Body of pancreas (tissue), 4 donors: Measurements from ENCODE around the gene MYO5A.
"Not testable (repeated sequence)": the region's sequence is repeated elsewhere in the genome, so short reads cannot be mapped to it uniquely, and the experiment has no call there.

Experiments used
- CTCF ChIP-seq, 7 experiments: fragments of 450-650 bp in 4 of 7; fragments of 200-600 bp in 3 of 7; sonication (generic) in 3 of 7; IDR thresholded peaks; one replicate each; pipeline ENCODE4 v1.5.1; 2016 to 2019; ENCODE audit warnings: antibody characterized with exemption in 7 of 7
- POLR2A ChIP-seq, 3 donors: fragments of 450-650 bp; IDR thresholded peaks; one replicate each; pipeline ENCODE4 v1.6.1; 2016; ENCODE audit warnings: antibody characterized with exemption in 3 of 3, mild to moderate bottlenecking in 2 of 3

GRCh38 chr15:52551186-52551585 lies 22.5 kb upstream of the MYO5A start:
- not testable (repeated sequence) for TF ChIP-seq CTCF, POLR2A (IDR thresholded peaks at IDR 0.05)
